ENCODE measurements around the gene ACSF2.

Gene ACSF2

GRCh38 chr17:50462446-50462845 is 36.4 kb downstream of the ACSF2 start:
- TF ChIP-seq, protein P1, sequence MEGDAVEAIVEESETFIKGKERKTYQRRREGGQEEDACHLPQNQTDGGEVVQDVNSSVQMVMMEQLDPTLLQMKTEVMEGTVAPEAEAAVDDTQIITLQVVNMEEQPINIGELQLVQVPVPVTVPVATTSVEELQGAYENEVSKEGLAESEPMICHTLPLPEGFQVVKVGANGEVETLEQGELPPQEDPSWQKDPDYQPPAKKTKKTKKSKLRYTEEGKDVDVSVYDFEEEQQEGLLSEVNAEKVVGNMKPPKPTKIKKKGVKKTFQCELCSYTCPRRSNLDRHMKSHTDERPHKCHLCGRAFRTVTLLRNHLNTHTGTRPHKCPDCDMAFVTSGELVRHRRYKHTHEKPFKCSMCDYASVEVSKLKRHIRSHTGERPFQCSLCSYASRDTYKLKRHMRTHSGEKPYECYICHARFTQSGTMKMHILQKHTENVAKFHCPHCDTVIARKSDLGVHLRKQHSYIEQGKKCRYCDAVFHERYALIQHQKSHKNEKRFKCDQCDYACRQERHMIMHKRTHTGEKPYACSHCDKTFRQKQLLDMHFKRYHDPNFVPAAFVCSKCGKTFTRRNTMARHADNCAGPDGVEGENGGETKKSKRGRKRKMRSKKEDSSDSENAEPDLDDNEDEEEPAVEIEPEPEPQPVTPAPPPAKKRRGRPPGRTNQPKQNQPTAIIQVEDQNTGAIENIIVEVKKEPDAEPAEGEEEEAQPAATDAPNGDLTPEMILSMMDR (IDR thresholded peaks at IDR 0.05; ENCODE audit: low read depth, low read length): no peak
- no peak overlapping the region for H3K4me3 ChIP-seq (ENCODE audit: low read depth, low read length)

DNA sequence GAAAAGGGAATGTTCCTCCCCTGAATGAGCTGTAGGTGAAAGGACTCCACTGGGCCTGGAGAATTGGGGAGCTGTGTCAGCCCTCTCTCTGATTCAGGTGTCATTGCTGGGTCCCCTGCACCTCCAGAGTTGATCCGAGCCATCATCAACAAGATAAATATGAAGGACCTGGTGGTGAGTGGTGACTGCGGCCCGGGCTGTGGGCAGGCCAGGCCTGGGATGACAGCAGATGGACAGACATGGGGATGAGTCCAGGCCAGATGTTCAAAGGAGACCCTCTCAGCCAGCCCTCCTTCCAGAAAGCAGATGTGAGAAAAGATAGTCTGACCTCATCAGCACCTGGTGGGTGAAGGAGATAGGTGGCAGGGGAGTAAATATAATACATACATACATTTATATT is 38.1 kb downstream of the ACSF2 start:
- no peak overlapping the region for H3K4me3 ChIP-seq (ENCODE audit: low read depth, low read length)
- TF ChIP-seq, protein P1 (IDR thresholded peaks at IDR 0.05; ENCODE audit: low read depth, low read length): no peak

GRCh38 chr17:50464736-50465135 is 38.7 kb downstream of the ACSF2 start:
- TF ChIP-seq, protein P1 (IDR thresholded peaks at IDR 0.05; ENCODE audit: low read depth, low read length): no peak
- H3K4me3 ChIP-seq (ENCODE audit: low read depth, low read length): no peak overlapping the region

- H3K4me3 ChIP-seq (ENCODE audit: low read depth, low read length): no peak overlapping the region
- TF ChIP-seq, protein P1 (IDR thresholded peaks at IDR 0.05; ENCODE audit: low read depth, low read length): no peak
Observed at GRCh38 chr17:50465171-50465570, 39.2 kb downstream of the ACSF2 start.

- H3K4me3 ChIP-seq (ENCODE audit: low read depth, low read length): no peak overlapping the region
- TF ChIP-seq, protein P1 (IDR thresholded peaks at IDR 0.05; ENCODE audit: low read depth, low read length): no peak
Observed at GRCh38 chr17:50465635-50466034, 39.6 kb downstream of the ACSF2 start.

DNA sequence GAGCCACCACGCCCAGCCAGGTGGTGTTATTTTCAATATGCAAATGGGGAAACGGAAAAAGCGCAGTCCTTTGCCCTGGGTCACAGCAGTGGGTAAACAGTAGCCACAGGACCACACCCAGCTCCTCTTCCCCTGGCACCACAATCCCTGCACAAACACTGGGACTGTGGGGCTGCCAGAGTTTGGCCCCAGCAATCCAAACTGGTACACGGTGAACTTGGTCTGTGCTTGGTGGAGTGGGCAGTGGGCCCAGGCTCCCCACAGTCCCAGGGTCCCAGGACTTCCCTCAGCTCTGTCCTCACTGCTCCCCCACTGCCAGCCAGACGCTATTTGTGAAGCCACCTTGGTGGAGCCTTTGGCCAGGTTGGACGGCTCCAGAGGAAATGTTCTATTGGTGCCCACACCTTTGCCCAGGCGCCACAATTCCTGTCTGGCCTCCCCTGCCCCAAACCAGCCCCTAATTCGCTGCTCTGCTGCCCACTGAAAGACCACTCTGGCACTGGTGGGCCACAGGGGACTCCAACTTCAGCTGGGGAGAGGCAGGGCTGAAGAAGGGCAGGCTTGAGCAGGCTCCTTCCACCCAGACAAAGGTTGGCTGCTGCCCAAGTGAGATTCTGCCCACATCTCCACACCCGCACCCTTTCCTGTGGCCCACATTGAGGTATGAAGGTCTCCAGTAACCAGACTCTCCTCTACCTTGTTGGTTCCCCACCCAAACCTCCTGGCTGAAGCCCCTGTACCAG is 40.5 kb downstream of the ACSF2 start:
- no peak overlapping the region for H3K4me3 ChIP-seq (ENCODE audit: low read depth, low read length)
- TF ChIP-seq, protein P1 (IDR thresholded peaks at IDR 0.05; ENCODE audit: low read depth, low read length): no peak

GRCh38 chr17:50467114-50467854 is 41.3 kb downstream of the ACSF2 start:
- TF ChIP-seq, protein P1 (IDR thresholded peaks at IDR 0.05; ENCODE audit: low read depth, low read length): no peak
- H3K4me3 ChIP-seq (ENCODE audit: low read depth, low read length): no peak overlapping the region
